Caco-2 (cell line): ENCODE results near the gene CUTA. TPM values are rescaled to one million over a fixed set of nuclear protein-coding genes. Genes with fewer than 3 reads are reported as not detected.

Experiments used
- BruUV-seq: library from RNA; stranded (reverse); fragments of 400-500 nt; replicated peaks from 2 replicates; lab custom pipeline; 2021; lab: Mats Ljungman, UMichigan
- CTCF ChIA-PET: fragments of 300-600 bp; sonication (Branson Sonifier 250); formaldehyde crosslinking; loops from one replicate; lab custom pipeline; 2022; ENCODE audit warnings: antibody characterized with exemption; lab: Charles Lee
- POLR2A ChIA-PET: fragments of 300-600 bp; sonication (Branson Sonifier 250); formaldehyde crosslinking; loops from one replicate; lab custom pipeline; 2022; ENCODE audit warnings: antibody characterized with exemption; lab: Charles Lee
- DNase-seq, 2 experiments: peaks; one replicate each; pipeline versions ENCODE4 v3.0.0 to v3.0.0-alpha.2; 2020 to 2022
- H3K27me3 ChIP-seq: replicated peaks from 2 replicates; pipeline ENCODE4 v1.6.0; 2011; ENCODE audit warnings: low read length; ENCODE audit not compliant: control insufficient read depth, insufficient read depth
- H3K36me3 ChIP-seq: 2 replicates; pipeline ENCODE4 v1.5.1; 2011; ENCODE audit warnings: low read length; ENCODE audit not compliant: control insufficient read depth, insufficient read depth
- H3K4me1 ChIP-seq: fragments of 250-450 bp; sonication (Bioruptor Pico); 2 replicates; pipeline ENCODE4 v1.5.1; 2020; ENCODE audit warnings: mild to moderate bottlenecking
- H3K4me3 ChIP-seq: 2 replicates; pipeline ENCODE4 v1.5.1; 2011; ENCODE audit warnings: low read depth, mild to moderate bottlenecking, control low read depth, low read length
- H3K9me3 ChIP-seq: fragments of 250-450 bp; sonication (Bioruptor Pico); 2 replicates; pipeline ENCODE4 v1.5.1; 2020; ENCODE audit warnings: mild to moderate bottlenecking, moderate library complexity
- H3K27ac Mint-ChIP-seq: one replicate; pipeline ENCODE4 v1.8.0; 2022; ENCODE audit warnings: mixed read lengths; ENCODE audit not compliant: unreplicated experiment
- H3K27me3 Mint-ChIP-seq: one replicate; pipeline ENCODE4 v1.8.0; 2022; ENCODE audit warnings: mixed read lengths; ENCODE audit not compliant: insufficient read depth, unreplicated experiment
- H3K36me3 Mint-ChIP-seq: one replicate; pipeline ENCODE4 v1.8.0; 2022; ENCODE audit warnings: mild to moderate bottlenecking, mixed read lengths; ENCODE audit not compliant: insufficient read depth, unreplicated experiment
- H3K4me1 Mint-ChIP-seq: one replicate; pipeline ENCODE4 v1.8.0; 2022; ENCODE audit warnings: low read depth, mixed read lengths; ENCODE audit not compliant: unreplicated experiment
- H3K4me3 Mint-ChIP-seq: one replicate; pipeline ENCODE4 v1.8.0; 2022; ENCODE audit warnings: mild to moderate bottlenecking, moderate library complexity, mixed read lengths; ENCODE audit not compliant: unreplicated experiment
- H3K9me3 Mint-ChIP-seq: one replicate; pipeline ENCODE4 v1.8.0; 2022; ENCODE audit warnings: mixed read lengths; ENCODE audit not compliant: unreplicated experiment
- intact Hi-C: fragments of 100-400 bp; cut with micrococcal nuclease; formaldehyde crosslinking; loops from one replicate; pipeline ENCODE4 v1.10.0; 2022; ENCODE audit not compliant: unreplicated experiment
- total RNA-seq: library from RNA; stranded (reverse); gene quantifications from 2 replicates; pipeline ENCODE4 v1.2.3, GENCODE V29; 2022
- TF ChIP-seq, protein P1 (sequence below), 2 experiments: fragments of 200-600 bp in 1 of 2; IDR thresholded peaks; 1 replicate in 1 of 2; 2 replicates in 1 of 2; pipeline versions ENCODE4 v1.5.1 to v1.8.0; 2011 to 2022; ENCODE audit warnings: antibody characterized with exemption in 1 of 2, control low read depth in 1 of 2, inconsistent platforms in 1 of 2, low read depth in 1 of 2, low read length in 1 of 2, mild to moderate bottlenecking in 1 of 2, moderate library complexity in 1 of 2; ENCODE audit not compliant: insufficient read depth in 1 of 2, severe bottlenecking in 1 of 2, unreplicated experiment in 1 of 2

CUTA gene
- total RNA-seq, 1 experiment from 2014 or later: 166 TPM

DNA sequence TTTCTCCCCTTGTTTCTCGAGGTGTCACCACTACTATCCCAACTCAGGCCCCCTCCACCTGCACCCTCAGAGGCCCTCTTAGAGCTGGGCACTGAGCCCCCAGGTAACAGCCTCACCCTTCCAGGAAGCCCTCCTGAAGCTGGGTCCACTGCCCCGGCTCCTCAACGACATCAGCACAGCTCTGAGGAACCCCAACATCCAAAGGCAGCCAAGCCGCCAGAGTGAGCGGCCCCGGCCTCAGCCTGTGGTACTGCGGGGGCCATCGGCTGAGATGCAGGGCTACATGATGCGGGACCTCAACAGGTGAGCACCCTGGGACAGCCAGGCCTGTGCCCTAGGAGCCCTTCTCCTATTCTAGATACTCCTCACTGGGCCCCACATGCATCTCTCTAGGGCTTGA lies 23.6 kb upstream of the CUTA start:
- Mint-ChIP-seq H3K4me1 (no peaks in the 10 kb centered on the region), H3K4me3 (no peak overlapping the region), H3K27ac (no peak overlapping the region), H3K9me3 (no peaks in the 10 kb centered on the region), H3K27me3 (no peaks in the 10 kb centered on the region), H3K36me3 (peaks cover 13% of the 10 kb centered on the region)
- intact Hi-C loops: no loop called here
- BruUV-seq: no TSS peak
- DNase-seq: no peak
- H3K4me1 ChIP-seq: no peaks in the 10 kb centered on the region
- no peaks in the 10 kb centered on the region for H3K27me3 ChIP-seq
- CTCF ChIA-PET: no interaction called here
- H3K36me3 ChIP-seq: no peaks in the 10 kb centered on the region; the same call in 1 of the 2 replicates
- no peak overlapping the region for H3K4me3 ChIP-seq
- POLR2A ChIA-PET: interaction anchor here (0.6 kb wide), 1 partner anchor 22 kb away, joined by 4 read pairs; no protein-coding TSS in a partner anchor
- H3K9me3 ChIP-seq: no peaks in the 10 kb centered on the region
- TF ChIP-seq, protein P1, sequence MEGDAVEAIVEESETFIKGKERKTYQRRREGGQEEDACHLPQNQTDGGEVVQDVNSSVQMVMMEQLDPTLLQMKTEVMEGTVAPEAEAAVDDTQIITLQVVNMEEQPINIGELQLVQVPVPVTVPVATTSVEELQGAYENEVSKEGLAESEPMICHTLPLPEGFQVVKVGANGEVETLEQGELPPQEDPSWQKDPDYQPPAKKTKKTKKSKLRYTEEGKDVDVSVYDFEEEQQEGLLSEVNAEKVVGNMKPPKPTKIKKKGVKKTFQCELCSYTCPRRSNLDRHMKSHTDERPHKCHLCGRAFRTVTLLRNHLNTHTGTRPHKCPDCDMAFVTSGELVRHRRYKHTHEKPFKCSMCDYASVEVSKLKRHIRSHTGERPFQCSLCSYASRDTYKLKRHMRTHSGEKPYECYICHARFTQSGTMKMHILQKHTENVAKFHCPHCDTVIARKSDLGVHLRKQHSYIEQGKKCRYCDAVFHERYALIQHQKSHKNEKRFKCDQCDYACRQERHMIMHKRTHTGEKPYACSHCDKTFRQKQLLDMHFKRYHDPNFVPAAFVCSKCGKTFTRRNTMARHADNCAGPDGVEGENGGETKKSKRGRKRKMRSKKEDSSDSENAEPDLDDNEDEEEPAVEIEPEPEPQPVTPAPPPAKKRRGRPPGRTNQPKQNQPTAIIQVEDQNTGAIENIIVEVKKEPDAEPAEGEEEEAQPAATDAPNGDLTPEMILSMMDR (IDR thresholded peaks at IDR 0.05; ENCODE audit: insufficient read depth in 1 of 2, low read depth in 1 of 2, low read length in 1 of 2, severe bottlenecking in 1 of 2, unreplicated experiment in 1 of 2): no peak

DNA sequence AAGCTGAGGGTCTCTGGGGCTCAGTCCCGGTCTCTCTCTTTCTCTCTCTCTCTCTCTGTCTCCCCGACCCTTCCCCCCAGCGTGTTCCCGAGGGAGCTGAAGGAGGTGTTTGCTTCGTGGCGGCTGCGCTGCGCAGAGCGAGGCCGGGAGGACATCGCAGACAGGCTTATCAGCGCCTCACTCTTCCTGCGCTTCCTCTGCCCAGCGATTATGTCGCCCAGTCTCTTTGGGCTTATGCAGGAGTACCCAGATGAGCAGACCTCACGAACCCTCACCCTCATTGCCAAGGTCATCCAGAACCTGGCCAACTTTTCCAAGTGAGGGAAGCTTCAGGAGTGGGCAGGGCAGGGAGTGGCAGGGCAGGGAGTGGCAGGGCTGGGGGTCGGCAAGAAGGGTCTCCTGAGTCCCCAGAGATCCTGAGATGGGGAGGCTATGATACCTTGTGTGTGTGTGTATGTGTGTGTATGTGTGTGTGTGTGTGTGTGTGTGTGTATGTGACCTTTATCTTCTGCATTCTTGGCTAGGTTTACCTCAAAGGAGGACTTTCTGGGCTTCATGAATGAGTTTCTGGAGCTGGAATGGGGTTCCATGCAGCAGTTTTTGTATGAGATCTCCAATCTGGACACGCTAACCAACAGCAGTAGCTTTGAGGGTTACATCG lies 22.9 kb upstream of the CUTA start:
- H3K27ac Mint-ChIP-seq: no peak overlapping the region

DNA sequence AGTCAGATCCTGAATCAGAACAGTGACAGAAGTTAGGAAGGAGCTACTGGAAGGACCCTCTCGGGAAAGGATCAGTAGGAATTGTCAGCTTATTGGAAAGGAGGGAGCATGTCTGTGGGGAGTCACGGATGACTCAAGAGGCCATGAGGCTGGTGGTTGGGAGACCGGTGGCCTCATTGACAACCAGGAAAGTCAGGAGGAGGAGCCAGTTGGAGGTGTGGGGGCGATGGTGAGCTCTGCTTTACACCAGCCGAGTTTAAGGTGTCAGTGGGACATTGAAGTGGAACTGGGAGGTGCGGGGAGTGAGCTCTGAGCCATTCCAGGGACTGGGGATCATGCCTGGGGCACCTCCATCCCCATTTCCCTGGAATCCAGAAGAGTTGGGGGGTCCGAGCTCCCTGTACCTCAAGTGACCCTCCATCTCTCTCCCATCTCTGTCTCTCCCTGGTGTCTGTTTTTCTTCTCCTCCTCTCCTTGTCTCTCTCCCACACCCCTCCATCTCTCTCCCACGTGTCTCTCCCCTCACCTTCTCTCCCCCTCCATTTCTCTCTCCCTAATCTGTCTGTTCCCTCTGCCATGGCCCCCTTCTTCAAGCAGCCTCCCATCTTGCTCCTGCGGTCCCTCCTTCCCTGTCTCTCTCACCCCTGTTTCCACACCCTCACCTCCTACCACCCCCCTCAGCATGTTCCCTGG lies 22.2 kb upstream of the CUTA start:
- Mint-ChIP-seq H3K9me3 (no peaks in the 10 kb centered on the region), H3K36me3 (peaks cover 13% of the 10 kb centered on the region), H3K4me1 (no peaks in the 10 kb centered on the region), H3K27me3 (no peaks in the 10 kb centered on the region), H3K4me3 (no peak overlapping the region), H3K27ac (no peak overlapping the region)
- ChIA-PET CTCF (interaction anchor here (0.8 to 1.0 kb wide), 2 partner anchors 14 to 57 kb away, joined by 3 to 8 read pairs; partner anchors contain the start of gene ZBTB9), POLR2A (no interaction called here)
- DNase-seq: no peak
- no peaks in the 10 kb centered on the region; the same call in 1 of the 2 replicates for H3K36me3 ChIP-seq
- no peak overlapping the region for H3K4me3 ChIP-seq
- no peaks in the 10 kb centered on the region for H3K9me3 ChIP-seq
- TF ChIP-seq, protein P1 (IDR thresholded peaks at IDR 0.05; ENCODE audit: insufficient read depth in 1 of 2, low read depth in 1 of 2, low read length in 1 of 2, severe bottlenecking in 1 of 2, unreplicated experiment in 1 of 2): no peak
- no peaks in the 10 kb centered on the region for H3K27me3 ChIP-seq
- BruUV-seq: no TSS peak
- intact Hi-C loops: no loop called here
- no peaks in the 10 kb centered on the region for H3K4me1 ChIP-seq

More for the DNA sequence above, 22.9 kb upstream of the CUTA start:
- TF ChIP-seq, protein P1 (IDR thresholded peaks at IDR 0.05; ENCODE audit: insufficient read depth in 1 of 2, low read depth in 1 of 2, low read length in 1 of 2, severe bottlenecking in 1 of 2, unreplicated experiment in 1 of 2): no peak
- ChIA-PET POLR2A (no interaction called here), CTCF (interaction anchor here (0.8 kb wide), 1 partner anchor 58 kb away, joined by 8 read pairs; no protein-coding TSS in a partner anchor)
- no peaks in the 10 kb centered on the region for H3K9me3 Mint-ChIP-seq
- intact Hi-C loops: no loop called here
- no peaks in the 10 kb centered on the region; the same call in 1 of the 2 replicates for H3K36me3 ChIP-seq
- no peaks in the 10 kb centered on the region for H3K4me1 Mint-ChIP-seq
- H3K4me3 Mint-ChIP-seq: no peak overlapping the region
- H3K9me3 ChIP-seq: no peaks in the 10 kb centered on the region
- no peaks in the 10 kb centered on the region for H3K27me3 ChIP-seq
- no peak overlapping the region for H3K4me3 ChIP-seq
- H3K4me1 ChIP-seq: no peaks in the 10 kb centered on the region
- BruUV-seq: no TSS peak
- no peak for DNase-seq
- H3K27me3 Mint-ChIP-seq: no peaks in the 10 kb centered on the region
- peaks cover 13% of the 10 kb centered on the region for H3K36me3 Mint-ChIP-seq
